GM19372 (cell line): Measurements from ENCODE around the gene GNPTG.

Experiments
- ATAC-seq: cut with Tn5 transposase; IDR thresholded peaks from one replicate; pipeline ENCODE4 v1.9.1; 2021; ENCODE audit warnings: mild to moderate bottlenecking, low read depth, moderate library complexity; ENCODE audit not compliant: unreplicated experiment

The GNPTG gene

DNA sequence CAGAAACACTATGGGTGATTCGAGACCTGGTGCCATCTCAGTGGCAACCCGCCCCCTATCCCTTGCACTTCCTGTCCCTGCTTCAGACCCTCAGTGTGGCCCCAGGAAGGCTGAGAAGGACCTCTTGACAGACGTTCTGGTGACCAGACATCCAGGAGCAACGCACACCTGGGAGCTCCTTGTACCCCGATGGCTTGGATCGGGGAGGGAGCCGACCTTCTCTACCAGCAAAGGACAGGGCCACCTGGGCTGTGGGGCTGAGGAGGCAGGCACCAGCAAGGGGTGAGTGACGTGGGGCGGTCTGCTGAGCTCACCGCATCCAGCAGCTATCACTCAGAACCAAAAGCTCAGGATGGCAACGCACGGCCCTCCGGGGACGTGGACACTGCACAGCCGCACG lies 35.6 kb downstream of the GNPTG start:
- ATAC-seq: no peak

DNA sequence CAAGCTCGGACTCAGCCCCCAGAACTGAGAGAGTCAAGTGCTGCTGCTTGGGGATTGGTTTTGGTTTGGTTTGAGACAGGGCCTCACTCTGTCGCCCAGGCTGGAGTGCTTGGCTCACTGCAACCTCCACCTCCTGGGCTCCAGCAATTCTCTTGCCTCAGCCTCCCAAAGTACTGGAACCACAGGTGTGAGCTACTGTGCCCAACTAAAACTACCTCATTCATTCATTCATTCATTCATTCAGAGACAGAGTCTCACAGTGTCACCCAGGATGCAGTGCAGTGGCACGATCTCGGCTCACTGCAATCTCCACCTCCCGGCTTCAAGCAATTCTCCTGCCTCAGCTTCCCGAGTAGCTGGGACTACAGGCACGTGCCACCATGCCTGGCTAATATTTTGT lies 38.0 kb downstream of the GNPTG start:
- ATAC-seq: no peak

GRCh38 chr16:1390239-1390779 lies 38.6 kb downstream of the GNPTG start:
- no peak for ATAC-seq

GRCh38 chr16:1392826-1393225 lies 41.1 kb downstream of the GNPTG start:
- ATAC-seq: no peak

DNA sequence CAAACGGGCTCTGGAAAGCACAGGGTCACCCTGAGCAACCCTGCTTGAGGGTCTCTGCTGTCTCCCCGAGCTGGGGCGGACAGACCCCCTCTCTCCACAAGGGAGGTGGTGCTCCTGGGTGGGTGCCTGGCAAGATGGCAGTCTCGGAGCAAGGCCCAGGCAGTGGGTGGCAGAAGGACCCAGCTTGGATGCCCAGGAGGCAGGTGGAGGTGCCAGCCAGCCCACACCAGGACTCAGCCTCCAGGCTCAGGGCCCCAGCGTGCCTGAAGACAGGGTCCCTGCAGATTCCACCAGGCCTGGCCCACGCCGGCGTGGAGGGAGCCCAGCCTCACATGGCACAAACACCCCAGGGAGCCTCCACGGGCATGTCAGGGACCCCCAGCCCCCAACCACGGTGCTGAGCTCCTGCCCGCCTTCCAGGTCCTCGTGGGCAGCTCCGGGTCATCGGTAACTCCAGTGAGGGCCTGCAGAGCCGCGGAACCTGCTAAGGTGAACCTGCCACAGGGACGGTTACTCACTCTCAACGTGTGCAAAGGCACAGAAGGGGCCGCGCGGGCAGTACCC lies 42.0 kb downstream of the GNPTG start:
- ATAC-seq: no peak

DNA sequence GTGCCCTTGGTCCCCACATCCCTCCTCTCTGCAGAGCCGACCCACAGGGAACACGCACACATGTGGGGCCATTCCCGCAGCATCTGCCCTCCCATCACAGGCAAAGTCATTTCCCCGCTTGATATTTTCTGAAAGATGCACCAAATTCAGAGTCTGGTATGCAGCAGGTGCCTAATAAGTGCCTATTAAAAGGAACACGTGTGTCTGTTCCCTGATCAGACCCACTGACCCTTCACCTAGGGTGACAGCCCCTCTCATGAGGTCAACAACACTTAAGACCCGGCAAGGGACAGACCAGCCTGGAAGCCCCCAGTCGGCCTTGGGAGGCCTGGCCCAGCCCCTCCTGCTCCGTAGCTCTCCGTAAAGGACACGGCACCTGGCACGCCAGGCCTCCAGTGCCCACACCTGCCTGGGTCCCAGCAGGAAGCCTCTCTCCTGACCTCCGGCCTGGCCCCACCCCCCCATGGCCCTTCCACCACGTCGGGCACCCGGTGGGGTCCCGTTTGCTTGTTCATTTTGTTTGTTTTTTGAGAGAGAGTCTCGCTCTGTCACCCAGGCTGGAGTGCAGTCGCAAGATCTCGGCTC lies 42.7 kb downstream of the GNPTG start:
- ATAC-seq: no peak

DNA sequence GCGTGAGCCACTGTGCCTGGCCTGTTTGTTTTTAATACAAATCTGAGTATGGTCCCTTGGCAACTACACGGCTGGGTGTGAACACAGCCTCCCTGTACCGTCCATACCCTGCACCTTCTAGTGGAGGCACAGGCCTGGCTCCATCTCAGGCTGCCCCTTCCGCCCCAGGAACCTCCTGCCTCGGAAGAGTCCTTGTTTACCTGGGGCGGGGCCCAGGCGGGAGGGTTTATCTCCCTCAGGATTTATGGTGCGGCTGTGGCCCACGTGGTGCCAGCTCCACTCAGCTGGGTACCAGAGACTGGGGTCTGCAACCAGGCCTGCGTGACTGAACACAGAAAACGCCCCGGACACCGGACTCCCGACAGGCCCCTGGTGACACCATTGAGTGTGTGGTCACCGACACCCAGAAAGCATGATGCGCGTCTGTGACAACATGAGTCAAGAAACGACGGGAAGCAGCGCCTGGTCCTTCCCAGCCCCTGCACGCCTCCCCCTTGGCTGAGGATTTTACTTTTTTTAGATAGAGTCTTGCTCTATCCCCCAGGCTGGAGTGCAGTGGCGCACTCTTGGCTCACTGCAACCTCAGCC lies 43.8 kb downstream of the GNPTG start:
- ATAC-seq: no peak

- no peak for ATAC-seq
These were observed 46.0 kb downstream of the GNPTG start for GRCh38 chr16:1397779-1398178.

- ATAC-seq: no peak
These were observed 46.6 kb downstream of the GNPTG start for GRCh38 chr16:1398351-1398750.

DNA sequence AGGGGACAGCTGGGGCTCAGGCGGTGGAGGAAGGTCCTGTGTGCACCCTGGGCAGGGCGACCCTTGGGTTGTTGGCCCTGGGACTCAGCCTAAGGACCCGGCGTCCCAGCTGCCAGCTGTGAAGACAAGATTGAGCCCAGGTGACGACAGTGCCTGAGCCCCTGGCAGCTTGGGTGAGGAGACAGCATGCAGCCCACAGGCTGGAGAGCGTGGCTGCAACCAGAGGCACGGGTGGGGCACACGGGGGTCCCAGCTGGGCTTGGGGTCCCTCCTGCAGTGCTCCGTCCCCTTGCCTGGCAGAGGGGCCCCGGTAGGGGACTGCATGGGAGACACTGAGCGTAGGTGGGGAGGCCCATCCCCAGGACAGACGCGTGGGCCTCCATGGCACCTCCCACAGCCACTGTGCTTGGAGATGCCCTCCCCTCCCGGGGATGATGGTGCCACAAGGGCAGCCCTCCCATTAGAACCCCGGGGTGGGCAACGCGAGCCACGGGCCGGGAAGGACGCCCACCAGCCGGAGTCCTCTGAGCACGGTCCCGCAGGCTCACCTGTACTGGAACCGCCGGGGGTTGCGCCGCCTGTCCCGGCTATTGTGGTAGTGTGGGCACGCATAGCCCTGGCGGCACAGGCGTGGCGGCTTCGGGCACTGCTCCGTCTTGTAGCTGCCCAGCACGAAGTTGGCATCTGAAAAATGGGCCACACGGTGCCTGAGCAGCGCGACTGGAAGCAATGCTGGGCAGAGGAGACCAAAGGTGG lies 47.3 kb downstream of the GNPTG start:
- ATAC-seq: no peak

- ATAC-seq: no peak
These were observed 49.5 kb downstream of the GNPTG start for GRCh38 chr16:1401061-1401757.

GRCh38 chr16:1401758-1402154 lies 50.0 kb downstream of the GNPTG start:
- no peak for ATAC-seq

DNA sequence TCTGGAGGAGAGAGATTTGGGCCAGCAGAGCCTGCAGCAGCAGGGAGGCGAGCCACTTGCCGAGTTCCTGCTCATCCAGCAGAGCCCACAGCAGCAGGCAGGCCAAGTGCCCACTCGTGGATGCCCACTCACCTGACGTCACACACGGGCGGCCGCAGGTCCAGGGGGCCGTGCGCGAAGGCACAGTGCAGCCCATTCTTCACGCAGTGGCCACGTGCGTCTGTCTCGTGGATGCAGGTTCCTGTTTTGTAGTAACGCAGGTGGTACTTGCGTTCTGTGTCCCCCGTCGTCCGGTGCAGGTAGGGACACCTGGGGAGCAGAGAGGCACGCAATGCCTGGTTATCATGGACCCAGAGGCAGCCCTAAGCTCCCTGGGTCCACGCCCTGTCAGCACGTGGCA lies 51.3 kb downstream of the GNPTG start:
- no peak for ATAC-seq

DNA sequence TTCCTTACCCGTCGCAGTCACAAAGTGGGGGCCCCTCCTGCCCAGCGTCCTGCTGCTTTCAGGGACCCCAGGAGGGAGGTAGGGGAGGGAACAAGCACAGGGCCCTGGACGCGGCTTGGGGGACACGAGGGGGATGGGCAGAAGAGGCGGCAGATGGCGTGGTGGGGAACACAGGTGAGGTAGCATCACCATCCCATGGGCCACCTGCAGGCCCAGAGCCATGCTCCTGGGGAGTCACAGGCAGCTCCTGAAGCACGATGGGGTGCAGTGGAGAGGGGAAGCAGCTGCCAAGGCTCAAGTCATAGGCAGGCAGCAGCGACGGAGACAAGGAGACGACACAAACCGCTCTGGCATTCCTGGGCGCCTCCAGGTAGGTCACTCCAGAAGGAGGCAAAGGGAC lies 52.0 kb downstream of the GNPTG start:
- no peak for ATAC-seq

GRCh38 chr16:1407753-1408152 lies 56.0 kb downstream of the GNPTG start:
- ATAC-seq: peak; percentile 7

DNA sequence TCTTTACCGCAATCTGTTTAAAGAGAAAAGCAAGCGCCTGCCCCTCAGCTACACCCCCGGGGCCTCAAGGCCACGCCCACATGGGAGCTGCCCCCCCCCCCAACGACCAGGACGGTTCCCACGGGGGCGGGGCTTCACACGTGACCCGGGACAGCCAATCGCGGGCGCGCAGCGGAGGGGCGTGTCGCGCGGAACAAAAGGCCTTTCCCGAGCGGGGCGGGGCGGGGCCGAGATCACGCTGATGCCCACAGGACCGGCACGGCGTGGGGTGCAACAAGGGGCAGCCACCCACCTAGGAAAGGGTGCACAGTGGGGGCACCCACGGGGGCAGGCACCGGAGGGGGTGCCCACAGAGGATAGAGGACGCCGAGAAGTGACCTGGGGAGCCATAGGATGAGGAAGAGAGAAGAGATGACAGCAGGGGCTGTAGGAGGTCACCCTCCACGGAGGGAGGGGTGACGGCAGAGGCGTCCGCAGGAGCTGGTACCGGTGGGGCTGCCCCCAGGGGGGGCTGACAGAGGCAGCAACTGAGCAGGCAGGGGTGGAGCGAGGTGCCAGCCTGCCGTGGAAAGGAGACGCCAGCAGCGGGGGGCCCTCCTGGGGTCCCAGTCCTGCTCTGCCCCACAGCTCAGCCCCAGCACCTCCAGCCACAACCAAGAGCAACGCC lies 56.6 kb downstream of the GNPTG start:
- ATAC-seq: peak; percentile 82

DNA sequence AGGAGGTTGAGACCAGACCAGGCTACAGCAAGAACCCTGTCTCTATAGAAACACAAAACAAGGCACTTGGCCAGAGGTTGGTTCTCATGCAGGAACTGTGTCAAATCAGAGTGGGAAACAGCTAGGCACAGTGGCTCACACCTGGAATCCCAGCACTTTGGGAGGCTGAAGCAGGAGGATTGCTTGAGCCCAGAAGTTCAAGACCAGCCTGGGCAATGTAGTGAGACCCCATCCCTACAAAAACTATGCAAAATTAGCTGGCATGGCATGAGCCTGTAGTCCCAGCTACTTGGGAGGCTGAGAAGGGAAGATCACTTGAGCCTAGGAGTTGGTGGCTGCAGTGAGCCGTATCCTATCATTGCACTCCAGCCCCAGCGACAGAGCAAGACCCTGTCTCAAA lies 61.1 kb downstream of the GNPTG start:
- ATAC-seq: no peak
